ENCODE measurements around the gene RC3H2. TPM values are rescaled to one million over a fixed set of nuclear protein-coding genes. Genes with fewer than 3 reads are reported as not detected.
"Not testable (repeated sequence)": the region's sequence is repeated elsewhere in the genome, so short reads cannot be mapped to it uniquely, and the experiment has no call there.

The RC3H2 gene
- total RNA-seq, 4 donors from 2014 or later = 27.9 to 48.7 (median 41.7) TPM

GRCh38 chr9:122866079-122866478 lies 39.1 kb downstream of the RC3H2 start:
- Histone ChIP-seq H3K9me3 (no peaks in the 10 kb centered on the region), H3K36me3 (peaks cover 0 to 27% (median 0%) of the 10 kb centered on the region in 3 donors), H3K4me1 (no peaks in the 10 kb centered on the region), H3K27me3 (no peaks in the 10 kb centered on the region), H3K27ac (no peak overlapping the region), H3K4me3 (no peak overlapping the region)
- TF ChIP-seq CTCF (IDR thresholded peaks at IDR 0.05) (no peak), POLR2A (IDR thresholded peaks at IDR 0.05) (no peak)
- DNase-seq = no peak

- Histone ChIP-seq H3K4me3 (no peak overlapping the region), H3K36me3 (peaks cover 0 to 26% (median 0%) of the 10 kb centered on the region in 3 donors), H3K27ac (no peak overlapping the region), H3K9me3 (no peaks in the 10 kb centered on the region), H3K4me1 (no peaks in the 10 kb centered on the region), H3K27me3 (no peaks in the 10 kb centered on the region)
- TF ChIP-seq CTCF (IDR thresholded peaks at IDR 0.05) = no peak
- TF ChIP-seq POLR2A (IDR thresholded peaks at IDR 0.05) = no peak
- DNase-seq = no peak
Measured at GRCh38 chr9:122865300-122865699, 39.9 kb downstream of the RC3H2 start.

GRCh38 chr9:122863407-122863806 lies 41.8 kb downstream of the RC3H2 start:
- DNase-seq = no peak
- no peaks in the 10 kb centered on the region for H3K4me1 ChIP-seq
- no peak overlapping the region for H3K4me3 ChIP-seq
- peaks cover 0 to 29% (median 0%) of the 10 kb centered on the region in 3 donors for H3K36me3 ChIP-seq
- no peak overlapping the region for H3K27ac ChIP-seq
- no peaks in the 10 kb centered on the region for H3K9me3 ChIP-seq
- no peak for TF ChIP-seq CTCF (IDR thresholded peaks at IDR 0.05)
- no peak for TF ChIP-seq POLR2A (IDR thresholded peaks at IDR 0.05)
- no peaks in the 10 kb centered on the region for H3K27me3 ChIP-seq

- no peak for DNase-seq
- Histone ChIP-seq H3K9me3 (no peaks in the 10 kb centered on the region), H3K27ac (no peak overlapping the region), H3K4me3 (no peak overlapping the region), H3K4me1 (no peaks in the 10 kb centered on the region), H3K36me3 (peaks cover 0 to 55% (median 0%) of the 10 kb centered on the region in 3 donors), H3K27me3 (no peaks in the 10 kb centered on the region)
- TF ChIP-seq POLR2A (IDR thresholded peaks at IDR 0.05) = no peak
- no peak for TF ChIP-seq CTCF (IDR thresholded peaks at IDR 0.05)
Measured at GRCh38 chr9:122860319-122861142, 44.6 kb downstream of the RC3H2 start.

- TF ChIP-seq POLR2A (IDR thresholded peaks at IDR 0.05) (no peak), CTCF (IDR thresholded peaks at IDR 0.05) (no peak)
- Histone ChIP-seq H3K36me3 (peaks cover 0 to 66% (median 3%) of the 10 kb centered on the region in 3 donors), H3K9me3 (no peaks in the 10 kb centered on the region), H3K27me3 (no peaks in the 10 kb centered on the region), H3K4me3 (no peak overlapping the region), H3K27ac (no peak overlapping the region), H3K4me1 (no peaks in the 10 kb centered on the region)
- no peak for DNase-seq
Measured at GRCh38 chr9:122857815-122858214, 47.3 kb downstream of the RC3H2 start.

- not testable (repeated sequence) for H3K27ac ChIP-seq, H3K4me3 ChIP-seq, H3K4me1 ChIP-seq, H3K27me3 ChIP-seq, DNase-seq, H3K9me3 ChIP-seq
- H3K36me3 ChIP-seq = peaks cover 0 to 94% (median 3%) of the 10 kb centered on the region in 3 donors
Measured at GRCh38 chr9:122852085-122852786, 52.9 kb downstream of the RC3H2 start.

Data from Peyer's patch (tissue), 4 donors.